AG04450 (cell line): ENCODE data around the gene ADAMTSL5. TPM values are rescaled to one million over a fixed set of nuclear protein-coding genes. Genes with fewer than 3 reads are reported as not detected.

Experiments
- CTCF ChIA-PET: fragments of 300-600, 350-600 bp; formaldehyde crosslinking; extraction: SDS; loops from one replicate; lab custom pipeline; 2022; ENCODE audit warnings: antibody characterized with exemption, inconsistent platforms; lab: Charles Lee
- POLR2A ChIA-PET: fragments of 350-600 bp; formaldehyde crosslinking; extraction: SDS; loops from one replicate; lab custom pipeline; 2021; ENCODE audit warnings: antibody characterized with exemption, inconsistent platforms; lab: Yijun Ruan, JAX
- DNase-seq: peaks from one replicate; pipeline ENCODE4 v3.0.0-alpha.2; 2011; ENCODE audit warnings: low read depth, low spot score
- H3K27ac ChIP-seq: one replicate; pipeline ENCODE4 v1.5.1; 2012; ENCODE audit warnings: low read depth, low read length, control low read depth
- H3K27me3 ChIP-seq: one replicate; pipeline ENCODE4 v1.6.0; 2012; ENCODE audit warnings: low read length; ENCODE audit not compliant: control insufficient read depth, insufficient read depth
- H3K4me3 ChIP-seq: 2 replicates; pipeline ENCODE4 v1.5.1; 2011; ENCODE audit warnings: mild to moderate bottlenecking, low read depth, low read length, control low read depth
- H3K9me3 ChIP-seq: 2 replicates; pipeline ENCODE4 v1.5.1; 2012; ENCODE audit warnings: low read length; ENCODE audit not compliant: control insufficient read depth, insufficient read depth
- polyA plus RNA-seq: library from polyadenylated mRNA; depleted of rRNA; stranded (reverse); fragments of >200 nt; gene quantifications from 2 replicates; pipeline ENCODE4 v1.2.3, GENCODE V29; 2011
- TF ChIP-seq, protein P1 (sequence below): IDR thresholded peaks from 2 replicates; pipeline ENCODE4 v1.5.1; 2011; ENCODE audit warnings: low read depth, low read length, control low read depth, inconsistent platforms

Gene ADAMTSL5
- polyA plus RNA-seq, 1 experiment: 5.6 TPM

- ChIA-PET POLR2A (no interaction called here), CTCF (no interaction called here)
- no peak for DNase-seq
- Histone ChIP-seq H3K27me3 (peaks cover 13% of the 10 kb centered on the region), H3K4me3 (no peak overlapping the region), H3K9me3 (peaks cover 4% of the 10 kb centered on the region), H3K27ac (no peak overlapping the region)
- TF ChIP-seq, protein P1, sequence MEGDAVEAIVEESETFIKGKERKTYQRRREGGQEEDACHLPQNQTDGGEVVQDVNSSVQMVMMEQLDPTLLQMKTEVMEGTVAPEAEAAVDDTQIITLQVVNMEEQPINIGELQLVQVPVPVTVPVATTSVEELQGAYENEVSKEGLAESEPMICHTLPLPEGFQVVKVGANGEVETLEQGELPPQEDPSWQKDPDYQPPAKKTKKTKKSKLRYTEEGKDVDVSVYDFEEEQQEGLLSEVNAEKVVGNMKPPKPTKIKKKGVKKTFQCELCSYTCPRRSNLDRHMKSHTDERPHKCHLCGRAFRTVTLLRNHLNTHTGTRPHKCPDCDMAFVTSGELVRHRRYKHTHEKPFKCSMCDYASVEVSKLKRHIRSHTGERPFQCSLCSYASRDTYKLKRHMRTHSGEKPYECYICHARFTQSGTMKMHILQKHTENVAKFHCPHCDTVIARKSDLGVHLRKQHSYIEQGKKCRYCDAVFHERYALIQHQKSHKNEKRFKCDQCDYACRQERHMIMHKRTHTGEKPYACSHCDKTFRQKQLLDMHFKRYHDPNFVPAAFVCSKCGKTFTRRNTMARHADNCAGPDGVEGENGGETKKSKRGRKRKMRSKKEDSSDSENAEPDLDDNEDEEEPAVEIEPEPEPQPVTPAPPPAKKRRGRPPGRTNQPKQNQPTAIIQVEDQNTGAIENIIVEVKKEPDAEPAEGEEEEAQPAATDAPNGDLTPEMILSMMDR: no peak
Measured at GRCh38 chr19:1495051-1495798, 17.6 kb downstream of the ADAMTSL5 start.

- Histone ChIP-seq H3K4me3 (no peak overlapping the region), H3K9me3 (no peaks in the 10 kb centered on the region; the same call in 1 of the 2 replicates), H3K27ac (no peak overlapping the region), H3K27me3 (peaks cover 13% of the 10 kb centered on the region)
- POLR2A ChIA-PET: no interaction called here
- TF ChIP-seq, protein P1: no peak
- DNase-seq: no peak
- CTCF ChIA-PET: no interaction called here
Measured at GRCh38 chr19:1494115-1494815, 18.6 kb downstream of the ADAMTSL5 start.

GRCh38 chr19:1492474-1493006 lies 20.3 kb downstream of the ADAMTSL5 start:
- ChIA-PET POLR2A (no interaction called here), CTCF (no interaction called here)
- H3K27ac ChIP-seq: no peak overlapping the region
- DNase-seq: no peak
- H3K27me3 ChIP-seq: peaks cover 13% of the 10 kb centered on the region
- H3K9me3 ChIP-seq: no peaks in the 10 kb centered on the region; the same call in 1 of the 2 replicates
- TF ChIP-seq, protein P1: no peak
- no peak overlapping the region for H3K4me3 ChIP-seq

GRCh38 chr19:1491849-1492170 lies 21.0 kb downstream of the ADAMTSL5 start:
- CTCF ChIA-PET: no interaction called here

More at GRCh38 chr19:1491849-1492170, 21.0 kb downstream of the ADAMTSL5 start:
- peak overlapping the region; percentile 62; the same call in 1 of the 2 replicates for H3K4me3 ChIP-seq
- no peak for DNase-seq
- H3K9me3 ChIP-seq: no peaks in the 10 kb centered on the region; the same call in 1 of the 2 replicates
- no peak overlapping the region for H3K27ac ChIP-seq
- peaks cover 11% of the 10 kb centered on the region for H3K27me3 ChIP-seq
- TF ChIP-seq, protein P1: no peak
- POLR2A ChIA-PET: interaction anchor here (0.6 to 1.4 kb wide), 2 partner anchors 10 to 47 kb away, joined by 3 to 6 read pairs; no protein-coding TSS in a partner anchor
